ENCODE measurements around the gene SPTBN4. TPM values are rescaled to one million over a fixed set of nuclear protein-coding genes. Genes with fewer than 3 reads are reported as not detected.

Gene SPTBN4
- total and polyA plus RNA-seq, 10 of the 15 experiments (the other 5 are each of a cell fraction or from before 2014, with no cell fraction given), result 0.04 to 1.1 (median 0.34) TPM; not detected in 1

DNA sequence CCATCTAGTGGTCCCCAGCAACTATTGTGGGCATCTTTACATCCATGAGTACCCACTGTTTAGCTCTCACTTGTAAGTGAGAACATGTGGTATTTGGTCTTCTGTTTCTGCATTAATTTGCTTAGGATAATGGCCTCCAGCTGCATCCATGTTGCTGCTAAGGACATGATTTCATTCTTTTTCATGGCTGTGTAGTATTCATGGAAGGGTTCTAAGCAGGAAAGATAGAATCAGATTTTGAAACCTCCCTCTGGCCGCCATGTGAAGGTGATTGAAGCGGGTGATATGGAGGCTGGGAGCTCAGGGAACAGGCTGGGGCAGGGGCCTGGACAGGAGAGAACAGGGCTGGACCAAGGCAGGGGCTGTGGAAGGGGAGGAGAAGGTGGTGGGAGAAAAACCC, 154.5 kb downstream of the SPTBN4 start:
- no peak for DNase-seq (ENCODE audit: low read depth, low spot score)
- Histone ChIP-seq H3K79me2 (ENCODE audit: control insufficient read depth, insufficient read depth, low read length) (no peaks in the 10 kb centered on the region), H2AFZ (ENCODE audit: control insufficient read depth, low read depth, low read length) (no peak overlapping the region), H3K9me3 (replicated peaks; ENCODE audit: control insufficient read depth, insufficient read depth, low read length) (no peaks in the 10 kb centered on the region; the same call in 2 of the 3 replicates), H3K4me2 (ENCODE audit: control insufficient read depth, insufficient read depth) (no peak overlapping the region), H4K20me1 (ENCODE audit: control insufficient read depth, insufficient read depth) (no peaks in the 10 kb centered on the region), H3K4me1 (ENCODE audit: control insufficient read depth, insufficient read depth, low read length) (peaks cover 7% of the 10 kb centered on the region; the same call in 1 of the 2 replicates), H3K27ac (ENCODE audit: control insufficient read depth, insufficient read depth) (no peak overlapping the region), H3K9ac (ENCODE audit: control insufficient read depth, insufficient read depth, low read length) (no peak overlapping the region), H3K27me3 (replicated peaks in 1 of 2; ENCODE audit: control insufficient read depth in 2 of 2, insufficient read depth in 2 of 2, low read length in 1 of 2) (no peaks in the 10 kb centered on the region), H3K36me3 (ENCODE audit: control insufficient read depth in 2 of 2, insufficient read depth in 2 of 2, low read length in 1 of 2) (no peaks in the 10 kb centered on the region; a peak in 1 of 4 replicates), H3K4me3 (no peak overlapping the region)
- in situ Hi-C loops (cut with MboI) (no loop called here), intact Hi-C loops (cut with micrococcal nuclease; ENCODE audit: unreplicated experiment) (no loop called here)
- RAD21 ChIA-PET (ENCODE audit: unreplicated experiment), result interaction anchor here (0.7 to 0.8 kb wide), 2 partner anchors 14 to 878 kb away, joined by 3 to 4 read pairs; no protein-coding TSS in a partner anchor
- ATAC-seq, result no peak
- 71% methylated on average over 2 of the region's 2 CpGs for WGBS (ENCODE audit: insufficient coverage, insufficient replicate concordance, low lambda C conversion rate, missing lambda C conversion rate)
- no TSS peak for BruUV-seq (replicated peaks)
- POLR2A ChIA-PET, result interaction anchor here (0.7 to 1.4 kb wide), 2 partner anchors 16 to 819 kb away, joined by 3 to 4 read pairs; no protein-coding TSS in a partner anchor
- FAIRE-seq, result no peak
- SMC1A ChIA-PET (ENCODE audit: uncharacterized antibody, unreplicated experiment), result interaction anchor here (1.2 to 2.2 kb wide), 3 partner anchors 13 to 14 kb away, joined by 4 to 6 read pairs (median 4); no protein-coding TSS in a partner anchor
- CTCF ChIA-PET, result interaction anchor here (0.6 to 3.6 kb wide), 5 partner anchors 12 to 1199 kb away, joined by 3 to 30 read pairs (median 5); no protein-coding TSS in a partner anchor
- TF ChIP-seq YY1 (IDR thresholded peaks at IDR 0.05; ENCODE audit: low read depth, low read length) (no peak), E2F8 (IDR thresholded peaks at IDR 0.05; ENCODE audit: low read depth, partially characterized antibody) (no peak), RAD21 (IDR thresholded peaks at IDR 0.05; ENCODE audit: insufficient read depth, low read depth, low read length) (no peak), RB1 (IDR thresholded peaks at IDR 0.05; ENCODE audit: borderline replicate concordance) (no peak), ZBED1 (IDR thresholded peaks at IDR 0.05; ENCODE audit: borderline replicate concordance) (no peak), CHD4 (IDR thresholded peaks at IDR 0.05) (no peak), MEF2A (IDR thresholded peaks at IDR 0.05; ENCODE audit: insufficient read depth, low read depth, low read length) (no peak), FOS (IDR thresholded peaks at IDR 0.05; ENCODE audit: borderline replicate concordance, extremely low read depth, insufficient read length) (no peak), NBN (IDR thresholded peaks at IDR 0.05) (no peak)
- TF ChIP-seq, protein P1, sequence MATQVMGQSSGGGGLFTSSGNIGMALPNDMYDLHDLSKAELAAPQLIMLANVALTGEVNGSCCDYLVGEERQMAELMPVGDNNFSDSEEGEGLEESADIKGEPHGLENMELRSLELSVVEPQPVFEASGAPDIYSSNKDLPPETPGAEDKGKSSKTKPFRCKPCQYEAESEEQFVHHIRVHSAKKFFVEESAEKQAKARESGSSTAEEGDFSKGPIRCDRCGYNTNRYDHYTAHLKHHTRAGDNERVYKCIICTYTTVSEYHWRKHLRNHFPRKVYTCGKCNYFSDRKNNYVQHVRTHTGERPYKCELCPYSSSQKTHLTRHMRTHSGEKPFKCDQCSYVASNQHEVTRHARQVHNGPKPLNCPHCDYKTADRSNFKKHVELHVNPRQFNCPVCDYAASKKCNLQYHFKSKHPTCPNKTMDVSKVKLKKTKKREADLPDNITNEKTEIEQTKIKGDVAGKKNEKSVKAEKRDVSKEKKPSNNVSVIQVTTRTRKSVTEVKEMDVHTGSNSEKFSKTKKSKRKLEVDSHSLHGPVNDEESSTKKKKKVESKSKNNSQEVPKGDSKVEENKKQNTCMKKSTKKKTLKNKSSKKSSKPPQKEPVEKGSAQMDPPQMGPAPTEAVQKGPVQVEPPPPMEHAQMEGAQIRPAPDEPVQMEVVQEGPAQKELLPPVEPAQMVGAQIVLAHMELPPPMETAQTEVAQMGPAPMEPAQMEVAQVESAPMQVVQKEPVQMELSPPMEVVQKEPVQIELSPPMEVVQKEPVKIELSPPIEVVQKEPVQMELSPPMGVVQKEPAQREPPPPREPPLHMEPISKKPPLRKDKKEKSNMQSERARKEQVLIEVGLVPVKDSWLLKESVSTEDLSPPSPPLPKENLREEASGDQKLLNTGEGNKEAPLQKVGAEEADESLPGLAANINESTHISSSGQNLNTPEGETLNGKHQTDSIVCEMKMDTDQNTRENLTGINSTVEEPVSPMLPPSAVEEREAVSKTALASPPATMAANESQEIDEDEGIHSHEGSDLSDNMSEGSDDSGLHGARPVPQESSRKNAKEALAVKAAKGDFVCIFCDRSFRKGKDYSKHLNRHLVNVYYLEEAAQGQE (IDR thresholded peaks at IDR 0.05; ENCODE audit: low read depth, low read length), result no peak
- TF ChIP-seq, protein P2, sequence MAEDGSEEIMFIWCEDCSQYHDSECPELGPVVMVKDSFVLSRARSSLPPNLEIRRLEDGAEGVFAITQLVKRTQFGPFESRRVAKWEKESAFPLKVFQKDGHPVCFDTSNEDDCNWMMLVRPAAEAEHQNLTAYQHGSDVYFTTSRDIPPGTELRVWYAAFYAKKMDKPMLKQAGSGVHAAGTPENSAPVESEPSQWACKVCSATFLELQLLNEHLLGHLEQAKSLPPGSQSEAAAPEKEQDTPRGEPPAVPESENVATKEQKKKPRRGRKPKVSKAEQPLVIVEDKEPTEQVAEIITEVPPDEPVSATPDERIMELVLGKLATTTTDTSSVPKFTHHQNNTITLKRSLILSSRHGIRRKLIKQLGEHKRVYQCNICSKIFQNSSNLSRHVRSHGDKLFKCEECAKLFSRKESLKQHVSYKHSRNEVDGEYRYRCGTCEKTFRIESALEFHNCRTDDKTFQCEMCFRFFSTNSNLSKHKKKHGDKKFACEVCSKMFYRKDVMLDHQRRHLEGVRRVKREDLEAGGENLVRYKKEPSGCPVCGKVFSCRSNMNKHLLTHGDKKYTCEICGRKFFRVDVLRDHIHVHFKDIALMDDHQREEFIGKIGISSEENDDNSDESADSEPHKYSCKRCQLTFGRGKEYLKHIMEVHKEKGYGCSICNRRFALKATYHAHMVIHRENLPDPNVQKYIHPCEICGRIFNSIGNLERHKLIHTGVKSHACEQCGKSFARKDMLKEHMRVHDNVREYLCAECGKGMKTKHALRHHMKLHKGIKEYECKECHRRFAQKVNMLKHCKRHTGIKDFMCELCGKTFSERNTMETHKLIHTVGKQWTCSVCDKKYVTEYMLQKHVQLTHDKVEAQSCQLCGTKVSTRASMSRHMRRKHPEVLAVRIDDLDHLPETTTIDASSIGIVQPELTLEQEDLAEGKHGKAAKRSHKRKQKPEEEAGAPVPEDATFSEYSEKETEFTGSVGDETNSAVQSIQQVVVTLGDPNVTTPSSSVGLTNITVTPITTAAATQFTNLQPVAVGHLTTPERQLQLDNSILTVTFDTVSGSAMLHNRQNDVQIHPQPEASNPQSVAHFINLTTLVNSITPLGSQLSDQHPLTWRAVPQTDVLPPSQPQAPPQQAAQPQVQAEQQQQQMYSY (CRISPR knock-in tag; IDR thresholded peaks at IDR 0.05), result no peak
